Sigmoid colon (tissue), 7 donors: Measurements from ENCODE around the gene CCDC28B. TPM values are rescaled to one million over a fixed set of nuclear protein-coding genes. Genes with fewer than 3 reads are reported as not detected.

ENCODE experiments used
- DNase-seq: peaks from one replicate; pipeline ENCODE4 v3.0.0-alpha.2; 2019
- H3K27ac ChIP-seq, 4 donors: fragments of 200-600 bp; sonication (generic); one replicate each; pipeline ENCODE4 v1.5.1; 2016 to 2019; ENCODE audit warnings: mild to moderate bottlenecking in 1 of 4
- H3K27me3 ChIP-seq, 3 donors: fragments of 200-600 bp; sonication (generic); one replicate each; pipeline ENCODE4 v1.5.1; 2019; ENCODE audit warnings: mild to moderate bottlenecking in 1 of 3
- H3K36me3 ChIP-seq, 4 donors: fragments of 200-600 bp; sonication (generic); one replicate each; pipeline ENCODE4 v1.5.1; 2016 to 2019
- H3K4me1 ChIP-seq, 4 donors: fragments of 200-600 bp; sonication (generic); one replicate each; pipeline ENCODE4 v1.5.1; 2017 to 2019
- H3K4me3 ChIP-seq, 4 donors: fragments of 200-600 bp; sonication (generic); one replicate each; pipeline ENCODE4 v1.5.1; 2017 to 2019; ENCODE audit warnings: mild to moderate bottlenecking in 2 of 4, moderate library complexity in 1 of 4
- H3K9me3 ChIP-seq, 4 donors: fragments of 200-600 bp in 3 of 4; sonication (generic) in 3 of 4; one replicate each; pipeline versions ENCODE4 v1.5.1 to v1.6.1; 2013 to 2019
- EP300 ChIP-seq, 4 donors: sonication (generic); formaldehyde crosslinking; IDR thresholded peaks; one replicate each; pipeline ENCODE4 v1.6.1; 2017; ENCODE audit warnings: antibody characterized with exemption in 4 of 4
- POLR2A ChIP-seq, 2 donors: fragments of 450-650 bp; IDR thresholded peaks; one replicate each; pipeline ENCODE4 v1.6.1; 2016; ENCODE audit warnings: antibody characterized with exemption in 2 of 2, mild to moderate bottlenecking in 2 of 2, moderate library complexity in 2 of 2
- POLR2AphosphoS5 ChIP-seq, 4 donors: sonication (generic); formaldehyde crosslinking; IDR thresholded peaks; one replicate each; pipeline ENCODE4 v1.6.1; 2017; ENCODE audit warnings: antibody characterized with exemption in 4 of 4
- WGBS, 2 donors: extraction: QIAGEN DNeasy Blood & Tissue Kit; methylation state at CpG; one replicate each; pipeline ENCODE4 v1.1.7; 2013; 5-methylcytosine and 5-hydroxymethylcytosine counted together
- intact Hi-C: fragments of 100-400 bp; cut with DNase I; formaldehyde crosslinking; loops from one replicate; pipeline ENCODE4 v1.15.1; 2023
- polyA plus RNA-seq, 3 donors: library from polyadenylated mRNA; stranded (reverse); fragments of 200-250 nt; gene quantifications; one replicate each; pipeline ENCODE4 v1.2.3, GENCODE V29; 2013
- total RNA-seq, 4 donors: library from RNA; depleted of rRNA; stranded (reverse); fragments of >200 nt; gene quantifications; one replicate each; pipeline ENCODE4 v1.1.0, GENCODE V29; 2016
- TF ChIP-seq, protein P1 (sequence below), 4 experiments: fragments of 450-650 bp in 3 of 4; fragments of 200-600 bp in 1 of 4; IDR thresholded peaks; one replicate each; pipeline ENCODE4 v1.5.1; 2016 to 2019; ENCODE audit warnings: antibody characterized with exemption in 4 of 4, mild to moderate bottlenecking in 3 of 4, moderate library complexity in 2 of 4
- donor health status: healthy with polysubstance abuse.
- donor health status: Bipolar disorder and iron deficiency.
- donor health status: healthy.

CCDC28B gene
- total and polyA plus RNA-seq, 7 donors, result 3.7 to 15.0 (median 4.9) TPM

DNA sequence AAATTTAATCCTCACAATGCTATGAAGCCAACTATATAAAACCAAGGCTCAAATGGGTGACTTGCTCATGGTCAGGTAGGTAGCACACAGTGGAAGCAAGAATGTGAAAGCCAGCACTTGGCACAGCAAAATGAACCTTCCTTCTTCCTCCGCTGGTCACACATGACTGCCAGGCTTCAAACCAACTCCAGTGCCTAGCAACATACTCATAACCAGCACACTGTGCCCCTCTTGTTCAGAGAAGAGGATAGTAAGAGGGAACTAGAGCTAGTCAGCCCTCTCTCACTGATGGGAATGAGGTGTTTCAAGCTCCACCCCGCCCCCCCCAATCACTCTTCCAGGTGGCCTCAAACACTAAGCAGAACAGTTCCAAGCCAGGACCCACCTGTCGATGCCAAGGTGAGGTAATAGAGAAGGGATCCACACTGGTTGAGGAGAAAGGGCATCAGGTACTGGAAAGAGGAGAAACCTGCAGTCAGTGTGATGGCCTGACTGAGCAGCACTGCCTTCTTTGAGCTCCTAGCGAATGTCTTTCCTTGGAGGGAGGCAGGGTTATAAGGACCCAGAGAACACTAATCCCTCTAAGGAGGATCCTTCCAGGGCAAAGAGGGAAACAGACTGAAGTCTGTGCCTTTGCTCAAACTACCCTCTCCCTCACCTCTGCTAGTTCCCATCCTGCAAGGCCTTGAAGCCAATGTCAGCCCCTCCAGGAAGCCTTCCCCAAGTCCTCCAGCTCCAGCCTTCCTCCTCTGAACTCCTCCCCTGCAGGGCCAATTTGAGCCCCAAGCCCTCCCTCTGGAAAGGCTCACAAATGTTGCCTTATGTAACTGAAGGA lies 20.6 kb downstream of the CCDC28B start:
- Histone ChIP-seq H3K36me3 (peaks cover 1 to 57% (median 21%) of the 10 kb centered on the region in 4 donors), H3K4me3 (peak overlapping the region; percentile 70 to 87 (median 73)), H3K9me3 (no peaks in the 10 kb centered on the region), H3K27me3 (no peaks in the 10 kb centered on the region), H3K4me1 (peaks cover 0 to 32% (median 26%) of the 10 kb centered on the region in 4 donors), H3K27ac (peak overlapping the region; percentile 88 to 91 (median 90))
- 85 to 89% methylated on average over 4 of the region's 4 CpGs for WGBS, 2 donors
- TF ChIP-seq POLR2AphosphoS5 (IDR thresholded peaks at IDR 0.05) (no peak), EP300 (IDR thresholded peaks at IDR 0.05) (no peak), POLR2A (IDR thresholded peaks at IDR 0.05) (no peak)
- TF ChIP-seq, protein P1, sequence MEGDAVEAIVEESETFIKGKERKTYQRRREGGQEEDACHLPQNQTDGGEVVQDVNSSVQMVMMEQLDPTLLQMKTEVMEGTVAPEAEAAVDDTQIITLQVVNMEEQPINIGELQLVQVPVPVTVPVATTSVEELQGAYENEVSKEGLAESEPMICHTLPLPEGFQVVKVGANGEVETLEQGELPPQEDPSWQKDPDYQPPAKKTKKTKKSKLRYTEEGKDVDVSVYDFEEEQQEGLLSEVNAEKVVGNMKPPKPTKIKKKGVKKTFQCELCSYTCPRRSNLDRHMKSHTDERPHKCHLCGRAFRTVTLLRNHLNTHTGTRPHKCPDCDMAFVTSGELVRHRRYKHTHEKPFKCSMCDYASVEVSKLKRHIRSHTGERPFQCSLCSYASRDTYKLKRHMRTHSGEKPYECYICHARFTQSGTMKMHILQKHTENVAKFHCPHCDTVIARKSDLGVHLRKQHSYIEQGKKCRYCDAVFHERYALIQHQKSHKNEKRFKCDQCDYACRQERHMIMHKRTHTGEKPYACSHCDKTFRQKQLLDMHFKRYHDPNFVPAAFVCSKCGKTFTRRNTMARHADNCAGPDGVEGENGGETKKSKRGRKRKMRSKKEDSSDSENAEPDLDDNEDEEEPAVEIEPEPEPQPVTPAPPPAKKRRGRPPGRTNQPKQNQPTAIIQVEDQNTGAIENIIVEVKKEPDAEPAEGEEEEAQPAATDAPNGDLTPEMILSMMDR (IDR thresholded peaks at IDR 0.05), result no peak
- no peak for DNase-seq
- intact Hi-C loops, result loop anchor here (5.0 kb wide), 1 partner anchor 131 kb away; no protein-coding TSS in a partner anchor

DNA sequence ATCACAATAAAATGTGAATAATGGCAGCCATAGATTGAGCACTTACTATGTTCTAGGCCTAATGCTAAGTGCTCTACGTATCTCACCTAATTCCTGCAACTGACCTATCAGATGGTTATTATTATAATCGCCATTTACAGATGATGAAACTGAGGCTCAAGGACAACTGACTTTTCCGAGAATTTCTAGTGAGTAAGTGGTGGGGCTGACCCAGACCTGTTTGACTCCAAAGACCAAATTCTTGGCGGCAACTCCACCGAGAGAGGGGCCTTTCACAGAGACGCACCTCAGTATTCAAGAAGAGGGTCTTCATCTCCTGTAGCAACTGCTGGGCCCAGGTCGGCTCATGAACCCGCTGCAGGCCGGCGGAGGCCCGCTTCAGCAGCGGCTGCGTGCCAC lies 21.2 kb downstream of the CCDC28B start:
- TF ChIP-seq, protein P1 (IDR thresholded peaks at IDR 0.05), result no peak
- TF ChIP-seq POLR2AphosphoS5 (IDR thresholded peaks at IDR 0.05) (no peak), POLR2A (IDR thresholded peaks at IDR 0.05) (no peak)
- Histone ChIP-seq H3K27ac (peak overlapping the region; percentile 88 to 91 (median 90)), H3K4me1 (peaks cover 0 to 32% (median 26%) of the 10 kb centered on the region in 4 donors), H3K9me3 (no peaks in the 10 kb centered on the region), H3K36me3 (peaks cover 8 to 57% (median 22%) of the 10 kb centered on the region in 4 donors), H3K27me3 (no peaks in the 10 kb centered on the region), H3K4me3 (peak overlapping the region; percentile 70 to 87 (median 73))
- intact Hi-C loops, result loop anchor here (5.0 kb wide), 1 partner anchor 131 kb away; no protein-coding TSS in a partner anchor
- no peak for DNase-seq
- WGBS, 2 donors, result 7 to 18% methylated on average over 13 of the region's 13 CpGs

DNA sequence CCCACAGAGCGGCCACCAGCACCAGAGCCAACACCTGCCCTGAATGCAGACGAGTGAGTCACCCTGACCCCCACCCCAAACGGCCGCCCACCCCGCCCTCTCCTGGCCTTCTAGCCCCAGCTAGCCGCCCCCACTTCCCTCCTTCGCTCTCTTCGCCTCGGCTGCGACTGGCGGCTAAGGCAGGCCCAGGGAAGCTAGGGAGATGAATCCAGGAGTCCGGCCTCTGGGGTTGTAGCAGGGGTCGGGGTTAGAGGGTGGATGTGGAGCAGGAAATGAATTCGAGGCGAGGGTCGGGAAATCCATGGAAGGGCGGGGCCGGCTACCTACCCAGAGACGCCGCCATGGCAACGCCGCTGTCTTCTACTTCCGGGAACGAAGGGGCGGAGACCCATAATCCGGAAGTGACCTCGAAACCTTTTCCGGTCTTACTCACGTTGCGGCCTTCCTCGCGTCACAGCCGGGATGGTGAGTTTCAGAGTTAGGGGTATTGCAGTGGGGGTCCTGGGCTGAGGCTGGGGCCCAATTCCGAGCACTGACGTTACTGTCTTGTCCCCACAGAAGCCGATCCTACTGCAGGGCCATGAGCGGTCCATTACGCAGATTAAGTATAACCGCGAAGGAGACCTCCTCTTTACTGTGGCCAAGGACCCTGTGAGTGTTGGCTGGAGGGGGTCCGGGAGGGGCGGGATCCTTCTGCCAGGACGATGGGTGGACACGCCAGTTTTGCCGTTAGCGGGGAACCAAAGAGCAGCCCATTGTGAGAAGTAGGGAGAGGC lies 21.8 kb downstream of the CCDC28B start, which contains the start of the genes EIF3I and TMEM234:
Gene EIF3I, plus strand, starts transcription at position 428 of the 776 bp plus-strand sequence. Its CDS starts 35 bp downstream, at position 463.
Gene TMEM234, minus strand, starts transcription at position 374 of the 776 bp plus-strand sequence. Its CDS starts 31 bp downstream, at position 343.
- DNase-seq, result peak; percentile 97
- H3K27ac ChIP-seq, result peak within 1 kb of the TSS; percentile 88 to 91 (median 90)
- H3K36me3 ChIP-seq, result peaks cover 12 to 57% (median 16%) of the 10 kb centered on the region in 4 donors
- TF ChIP-seq POLR2A (IDR thresholded peaks at IDR 0.05) (peak; percentile 61 to 71), POLR2AphosphoS5 (IDR thresholded peaks at IDR 0.05) (peak; percentile 91 to 95 (median 94)), EP300 (IDR thresholded peaks at IDR 0.05) (peak in 1 of 4 donors; percentile 53)
- TF ChIP-seq, protein P1 (IDR thresholded peaks at IDR 0.05), result no peak
- intact Hi-C loops, result loop anchor here (1.0 to 5.0 kb wide), 3 partner anchors 18 to 130 kb away; no protein-coding TSS in a partner anchor
- WGBS, 2 donors, result 0 to 1% methylated on average over 46 of the region's 46 CpGs
- no peaks in the 10 kb centered on the region for H3K27me3 ChIP-seq
- peak within 1 kb of the TSS; percentile 70 to 87 (median 73) for H3K4me3 ChIP-seq
- H3K9me3 ChIP-seq, result no peaks in the 10 kb centered on the region
- H3K4me1 ChIP-seq, result peaks cover 0 to 32% (median 26%) of the 10 kb centered on the region in 4 donors

DNA sequence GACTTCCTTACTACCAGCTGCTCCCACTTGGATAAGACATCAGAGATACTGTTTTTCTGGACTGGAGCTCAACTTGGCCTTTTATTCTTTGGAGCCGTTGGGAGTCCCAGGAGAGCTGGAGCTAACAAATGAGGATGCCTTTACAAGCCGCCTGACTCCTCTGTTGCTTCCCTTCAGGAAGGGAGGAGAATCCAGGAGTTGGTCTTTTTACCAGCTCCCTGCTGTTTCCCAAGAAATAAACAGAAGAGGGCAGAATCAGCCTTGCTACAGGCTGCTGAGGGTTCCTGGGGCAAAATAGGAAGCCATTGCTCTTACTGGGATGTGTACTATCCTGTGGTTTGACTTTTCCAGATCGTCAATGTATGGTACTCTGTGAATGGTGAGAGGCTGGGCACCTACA lies 23.3 kb downstream of the CCDC28B start:
- TF ChIP-seq POLR2A (IDR thresholded peaks at IDR 0.05), result no peak
- no peak for TF ChIP-seq POLR2AphosphoS5 (IDR thresholded peaks at IDR 0.05)
- TF ChIP-seq, protein P1 (IDR thresholded peaks at IDR 0.05), result no peak
- TF ChIP-seq EP300 (IDR thresholded peaks at IDR 0.05), result no peak
- peak overlapping the region in 3 of 4 donors; percentile 31 to 90 (median 88) for H3K27ac ChIP-seq
- no peaks in the 10 kb centered on the region for H3K9me3 ChIP-seq
- 86 to 90% methylated on average over 3 of the region's 3 CpGs for WGBS, 2 donors
- DNase-seq, result no peak
- no peaks in the 10 kb centered on the region for H3K27me3 ChIP-seq
- peaks cover 0 to 32% (median 26%) of the 10 kb centered on the region in 4 donors for H3K4me1 ChIP-seq
- H3K36me3 ChIP-seq, result peaks cover 22 to 58% (median 27%) of the 10 kb centered on the region in 4 donors
- intact Hi-C loops, result loop anchor here (5.0 kb wide), 1 partner anchor 129 kb away; no protein-coding TSS in a partner anchor
- H3K4me3 ChIP-seq, result peak overlapping the region in 1 of 4 donors; percentile 70
